A549 (cell line): ENCODE data around the gene BLMH.

ENCODE experiments used
- CBX2 ChIP-seq: fragments of 200-600 bp; sonication (generic); IDR thresholded peaks from 2 replicates; pipeline ENCODE4 v1.6.1; 2016; ENCODE audit warnings: low read depth, mild to moderate bottlenecking, borderline replicate concordance
- CHD2 ChIP-seq: fragments of 150-350 bp; IDR thresholded peaks from 2 replicates; pipeline ENCODE4 v1.6.1; 2014; ENCODE audit warnings: low read length; ENCODE audit not compliant: partially characterized antibody
- CTCF ChIP-seq: fragments of >200 bp; sonication (Bioruptor Twin); formaldehyde crosslinking; IDR thresholded peaks from 3 replicates; pipeline ENCODE4 v1.5.1; 2016
- HDAC2 ChIP-seq: fragments of 200-600 bp; sonication (generic); IDR thresholded peaks from 2 replicates; pipeline ENCODE4 v1.6.1; 2016
- HMGXB4 ChIP-seq: fragments of 250-450 bp; sonication (Bioruptor Pico); IDR thresholded peaks from 2 replicates; pipeline ENCODE4 v1.5.0; 2021; ENCODE audit warnings: mild to moderate bottlenecking, moderate library complexity, borderline replicate concordance
- HOXA7 ChIP-seq: fragments of 250-450 bp; sonication (Bioruptor Pico); IDR thresholded peaks from 2 replicates; pipeline ENCODE4 v1.5.0; 2020; ENCODE audit warnings: mild to moderate bottlenecking, moderate library complexity
- MAFK ChIP-seq: fragments of 450-650 bp; IDR thresholded peaks from 2 replicates; pipeline ENCODE4 v1.6.1; 2014; ENCODE audit not compliant: partially characterized antibody
- NR3C1 ChIP-seq: fragments of >200 bp; sonication (Bioruptor Twin); formaldehyde crosslinking; IDR thresholded peaks from 3 replicates; pipeline ENCODE4 v1.6.1; 2017
- POLR2A ChIP-seq: IDR thresholded peaks from 2 replicates; pipeline ENCODE4 v1.6.1; 2012; ENCODE audit warnings: mild to moderate bottlenecking, low read length
- RAD21 ChIP-seq, 2 experiments: fragments of >200 bp in 1 of 2; sonication (Bioruptor Twin) in 1 of 2; formaldehyde crosslinking in 1 of 2; IDR thresholded peaks in 1 of 2; conservative IDR thresholded peaks in 1 of 2; 2 replicates in 1 of 2; 3 replicates in 1 of 2; pipeline ENCODE4 v1.6.1; 2012 to 2018; ENCODE audit warnings: inconsistent platforms in 1 of 2
- RARB ChIP-seq: fragments of 250-450 bp; sonication (Bioruptor Pico); IDR thresholded peaks from 2 replicates; pipeline ENCODE4 v1.8.0; 2021; ENCODE audit warnings: mild to moderate bottlenecking, moderate library complexity
- REST ChIP-seq: fragments of 200-600 bp; sonication (generic); IDR thresholded peaks from 2 replicates; pipeline ENCODE4 v1.6.1; 2016; ENCODE audit warnings: antibody characterized with exemption, mild to moderate bottlenecking, moderate library complexity
- SMC3 ChIP-seq: fragments of >200 bp; sonication (Bioruptor Twin); formaldehyde crosslinking; IDR thresholded peaks from 3 replicates; pipeline ENCODE4 v1.6.1; 2018; ENCODE audit warnings: inconsistent platforms
- TP53 ChIP-seq: fragments of 250-450 bp; sonication (Bioruptor Pico); IDR thresholded peaks from 2 replicates; pipeline ENCODE4 v1.5.0; 2021; ENCODE audit warnings: mild to moderate bottlenecking, moderate library complexity

- TF ChIP-seq TP53 (no peak), MAFK (no peak), CTCF (no peak), SMC3 (no peak), HMGXB4 (no peak), RAD21 (conservative IDR thresholded peaks at IDR 0.05 in 1 of 2, IDR thresholded peaks at IDR 0.05 in 1 of 2) (no peak), POLR2A (no peak), RARB (no peak), REST (no peak), NR3C1 (no peak), HOXA7 (CRISPR knock-in tag) (no peak), HDAC2 (no peak), CBX2 (no peak), CHD2 (no peak)
Observed at GRCh38 chr17:30243568-30243967, 48.2 kb downstream of the BLMH start.
